Measurements from ENCODE around the gene TMEM185B. TPM values are rescaled to one million over a fixed set of nuclear protein-coding genes. Genes with fewer than 3 reads are reported as not detected.

The TMEM185B gene
- total RNA-seq, 6 donors from 2014 or later, result 15.3 to 29.3 (median 25.5) TPM

DNA sequence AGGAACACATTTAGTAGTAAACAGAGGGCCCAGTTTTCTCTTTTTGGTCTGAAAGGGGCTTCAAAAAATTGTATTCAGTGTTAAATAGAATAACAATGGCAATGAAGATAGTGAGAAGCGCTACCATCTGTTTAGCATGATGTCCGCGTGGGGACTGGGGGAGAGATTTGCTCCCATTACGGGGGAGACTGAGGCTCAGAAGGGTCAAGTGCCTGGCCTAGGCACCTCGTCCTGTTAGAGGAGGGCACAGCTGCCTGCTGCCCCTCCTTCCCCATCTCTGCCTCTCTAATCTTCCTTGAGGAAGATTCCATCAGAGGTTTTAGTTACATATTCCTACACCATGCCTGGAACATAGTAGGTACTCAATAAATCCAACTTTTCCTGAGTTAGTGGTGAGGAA is 10.1 kb upstream of the TMEM185B start:
- ATAC-seq (ENCODE audit: low FRiP score in 2 of 2) (no peak), DNase-seq (no peak)
- H3K4me1 ChIP-seq, result peaks cover 6 to 22% (median 14%) of the 10 kb centered on the region in 4 donors
- peak overlapping the region; percentile 70 to 84 (median 80) for H3K27ac ChIP-seq
- H3K9me3 ChIP-seq, result no peaks in the 10 kb centered on the region
- no peak overlapping the region for H3K4me3 ChIP-seq
- no peaks in the 10 kb centered on the region for H3K36me3 ChIP-seq
- 89 to 93% methylated on average over 5 of the region's 5 CpGs for WGBS, 2 donors
- no peak for TF ChIP-seq EP300 (IDR thresholded peaks at IDR 0.05)
- no peak for TF ChIP-seq POLR2AphosphoS5 (IDR thresholded peaks at IDR 0.05)
- TF ChIP-seq, protein P1, sequence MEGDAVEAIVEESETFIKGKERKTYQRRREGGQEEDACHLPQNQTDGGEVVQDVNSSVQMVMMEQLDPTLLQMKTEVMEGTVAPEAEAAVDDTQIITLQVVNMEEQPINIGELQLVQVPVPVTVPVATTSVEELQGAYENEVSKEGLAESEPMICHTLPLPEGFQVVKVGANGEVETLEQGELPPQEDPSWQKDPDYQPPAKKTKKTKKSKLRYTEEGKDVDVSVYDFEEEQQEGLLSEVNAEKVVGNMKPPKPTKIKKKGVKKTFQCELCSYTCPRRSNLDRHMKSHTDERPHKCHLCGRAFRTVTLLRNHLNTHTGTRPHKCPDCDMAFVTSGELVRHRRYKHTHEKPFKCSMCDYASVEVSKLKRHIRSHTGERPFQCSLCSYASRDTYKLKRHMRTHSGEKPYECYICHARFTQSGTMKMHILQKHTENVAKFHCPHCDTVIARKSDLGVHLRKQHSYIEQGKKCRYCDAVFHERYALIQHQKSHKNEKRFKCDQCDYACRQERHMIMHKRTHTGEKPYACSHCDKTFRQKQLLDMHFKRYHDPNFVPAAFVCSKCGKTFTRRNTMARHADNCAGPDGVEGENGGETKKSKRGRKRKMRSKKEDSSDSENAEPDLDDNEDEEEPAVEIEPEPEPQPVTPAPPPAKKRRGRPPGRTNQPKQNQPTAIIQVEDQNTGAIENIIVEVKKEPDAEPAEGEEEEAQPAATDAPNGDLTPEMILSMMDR (IDR thresholded peaks at IDR 0.05), result no peak
- TF ChIP-seq POLR2A (IDR thresholded peaks at IDR 0.05), result no peak
- H3K27me3 ChIP-seq, result no peaks in the 10 kb centered on the region

DNA sequence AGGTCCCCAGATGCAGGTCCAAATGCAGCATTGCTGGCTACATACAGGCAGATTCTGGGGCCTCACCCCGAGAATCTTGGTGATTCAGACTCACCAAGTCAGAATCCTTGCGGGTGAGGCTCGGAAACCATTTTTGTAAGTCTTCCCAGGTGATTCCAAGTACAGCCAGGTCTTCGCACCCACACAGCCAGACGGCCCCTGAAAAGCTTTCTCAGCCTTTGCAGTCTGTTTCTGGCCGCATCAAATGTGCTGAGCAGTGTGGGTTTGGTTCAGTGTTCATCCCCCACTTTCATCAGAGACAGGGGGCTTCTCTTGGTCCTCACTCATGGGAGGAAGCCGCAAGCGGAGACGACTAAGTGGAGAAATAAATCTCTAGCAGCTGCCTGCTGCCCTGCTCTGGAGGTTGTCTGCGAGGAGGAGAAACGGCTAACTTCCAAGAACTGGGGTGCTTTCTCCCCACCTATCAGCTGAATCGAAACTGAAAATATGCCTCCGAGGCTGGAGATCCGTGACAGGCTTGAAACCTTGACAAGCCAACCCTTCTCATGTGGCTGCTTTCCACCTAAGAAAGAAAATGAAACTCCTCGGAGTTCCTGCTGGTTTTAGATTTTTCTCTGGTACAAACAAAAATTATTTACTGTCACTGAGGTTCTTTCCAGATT is 8.9 kb upstream of the TMEM185B start:
- peaks cover 6 to 22% (median 14%) of the 10 kb centered on the region in 4 donors for H3K4me1 ChIP-seq
- no peaks in the 10 kb centered on the region for H3K27me3 ChIP-seq
- H3K36me3 ChIP-seq, result no peaks in the 10 kb centered on the region
- no peaks in the 10 kb centered on the region for H3K9me3 ChIP-seq
- DNase-seq (peak in 1 of 2 donors; percentile 61), ATAC-seq (ENCODE audit: low FRiP score in 2 of 2) (peak; percentile 57 to 75)
- peak overlapping the region; percentile 70 to 84 (median 80) for H3K27ac ChIP-seq
- peak overlapping the region; percentile 0 to 57 (median 43) for H3K4me3 ChIP-seq
- peak in 1 of 2 donors; percentile 16 for TF ChIP-seq POLR2AphosphoS5 (IDR thresholded peaks at IDR 0.05)
- TF ChIP-seq, protein P1 (IDR thresholded peaks at IDR 0.05), result no peak
- peak in 1 of 4 donors; percentile 36 for TF ChIP-seq POLR2A (IDR thresholded peaks at IDR 0.05)
- 21 to 29% methylated on average over 15 of the region's 15 CpGs for WGBS, 2 donors

DNA sequence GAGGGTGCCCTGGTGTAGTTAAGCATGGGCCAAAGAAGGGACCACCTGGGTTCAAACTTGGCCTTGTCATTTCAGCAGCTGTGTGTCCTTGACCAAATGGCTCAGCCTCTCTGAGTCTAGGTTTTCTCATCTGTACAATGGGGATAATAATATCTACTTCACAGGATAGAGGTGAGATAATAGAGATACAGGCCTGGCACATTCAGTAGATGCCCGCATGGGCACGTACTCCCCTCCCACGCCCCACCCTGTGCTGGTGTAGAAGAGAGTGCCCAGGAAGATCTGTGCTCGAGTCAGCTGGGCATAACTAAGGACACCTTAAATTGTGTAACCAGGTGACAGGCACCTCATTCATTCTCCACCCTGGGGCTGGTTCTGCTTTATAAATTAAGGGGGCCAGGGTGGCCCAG is 8.4 kb upstream of the TMEM185B start:
- peak overlapping the region; percentile 70 to 84 (median 80) for H3K27ac ChIP-seq
- 75 to 80% methylated on average over 4 of the region's 4 CpGs for WGBS, 2 donors
- H3K4me1 ChIP-seq, result peaks cover 6 to 22% (median 14%) of the 10 kb centered on the region in 4 donors
- peak overlapping the region in 3 of 4 donors; percentile 34 to 57 (median 52) for H3K4me3 ChIP-seq
- TF ChIP-seq POLR2A (IDR thresholded peaks at IDR 0.05), result no peak
- TF ChIP-seq, protein P1 (IDR thresholded peaks at IDR 0.05), result no peak
- no peak for TF ChIP-seq EP300 (IDR thresholded peaks at IDR 0.05)
- no peak for TF ChIP-seq POLR2AphosphoS5 (IDR thresholded peaks at IDR 0.05)
- H3K9me3 ChIP-seq, result no peaks in the 10 kb centered on the region
- ATAC-seq (ENCODE audit: low FRiP score in 2 of 2) (peak; percentile 13 to 16), DNase-seq (no peak)
- H3K36me3 ChIP-seq, result no peaks in the 10 kb centered on the region
- no peaks in the 10 kb centered on the region for H3K27me3 ChIP-seq

DNA sequence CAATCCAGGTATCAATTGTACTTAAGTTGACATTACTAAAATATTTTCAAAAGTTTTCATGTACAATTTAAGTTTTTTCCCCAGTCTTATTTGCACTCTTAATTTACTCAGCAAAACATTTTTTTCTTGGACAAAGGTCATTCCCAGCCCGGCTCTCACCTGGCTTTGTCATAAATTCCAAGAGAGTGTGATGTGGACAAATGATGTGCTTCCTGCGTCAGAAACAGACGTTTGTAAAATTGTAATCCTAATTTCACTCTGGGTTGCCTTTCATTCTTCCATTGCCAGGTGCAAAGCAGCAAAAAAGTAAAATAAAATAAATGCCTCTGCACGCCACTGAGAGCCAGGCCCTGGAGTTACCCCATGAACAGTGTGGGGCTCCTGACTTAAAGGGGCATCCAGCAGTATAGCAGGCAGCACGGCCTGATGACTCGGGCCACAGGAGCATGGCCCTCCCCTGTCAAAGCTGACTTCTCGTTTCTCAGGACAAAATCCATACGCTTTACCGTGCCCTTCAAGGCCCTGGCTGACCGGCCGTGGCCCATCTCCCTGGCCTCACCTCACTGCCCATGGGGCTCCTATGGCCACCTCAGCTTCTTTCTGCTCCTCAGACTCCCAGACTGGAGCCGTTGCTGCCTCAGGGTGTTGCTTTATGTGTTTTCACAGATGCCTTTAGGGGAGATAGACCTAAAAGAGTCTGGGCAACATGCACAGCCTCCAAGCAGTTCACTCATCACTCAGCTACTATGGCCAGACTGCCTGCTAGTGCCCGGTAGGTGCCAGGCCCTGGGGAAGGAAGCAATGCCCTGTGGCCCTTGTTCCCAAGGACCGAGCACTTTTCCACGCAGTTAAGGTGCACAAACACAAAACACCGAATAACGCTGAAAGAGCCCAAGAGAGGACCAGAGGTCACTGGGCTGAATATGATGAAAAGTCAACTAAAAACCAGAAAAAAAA is 7.6 kb upstream of the TMEM185B start:
- peaks cover 6 to 22% (median 14%) of the 10 kb centered on the region in 4 donors for H3K4me1 ChIP-seq
- peak overlapping the region in 3 of 4 donors; percentile 17 to 84 (median 76) for H3K27ac ChIP-seq
- no peaks in the 10 kb centered on the region for H3K9me3 ChIP-seq
- no peak for DNase-seq
- H3K27me3 ChIP-seq, result no peaks in the 10 kb centered on the region
- H3K36me3 ChIP-seq, result no peaks in the 10 kb centered on the region
- TF ChIP-seq, protein P1 (IDR thresholded peaks at IDR 0.05), result no peak
- TF ChIP-seq POLR2AphosphoS5 (IDR thresholded peaks at IDR 0.05), result no peak
- no peak for TF ChIP-seq POLR2A (IDR thresholded peaks at IDR 0.05)
- no peak for TF ChIP-seq EP300 (IDR thresholded peaks at IDR 0.05)
- 58 to 65% methylated on average over 17 of the region's 17 CpGs for WGBS, 2 donors
- peak overlapping the region in 2 of 4 donors; percentile 52 to 57 for H3K4me3 ChIP-seq
- no peak for ATAC-seq (ENCODE audit: low FRiP score in 2 of 2)

Data from upper lobe of left lung (tissue), 6 donors.